Esophagus muscularis mucosa (tissue), 4 donors: ENCODE results near the gene PFN2. TPM values are rescaled to one million over a fixed set of nuclear protein-coding genes. Genes with fewer than 3 reads are reported as not detected.
"Not testable (repeated sequence)": the region's sequence is repeated elsewhere in the genome, so short reads cannot be mapped to it uniquely, and the experiment has no call there.

Experiments used
- DNase-seq: peaks from one replicate; pipeline ENCODE4 v3.0.0-alpha.2; 2017; ENCODE audit errors: extremely low spot score
- H3K27ac ChIP-seq, 4 donors: fragments of 200-600 bp; sonication (generic); replicated peaks in 1 of 4; 1 replicate in 3 of 4; 2 replicates in 1 of 4; pipeline ENCODE4 v1.5.1; 2016 to 2019; ENCODE audit warnings: mild to moderate bottlenecking in 1 of 4
- H3K27me3 ChIP-seq, 4 donors: fragments of 200-600 bp; sonication (generic); one replicate each; pipeline versions ENCODE4 v1.5.1 to v1.6.0; 2016 to 2019
- H3K36me3 ChIP-seq, 4 donors: fragments of 200-600 bp; sonication (generic); one replicate each; pipeline ENCODE4 v1.5.1; 2016 to 2019
- H3K4me1 ChIP-seq, 4 donors: fragments of 200-600 bp; sonication (generic); one replicate each; pipeline ENCODE4 v1.5.1; 2016 to 2019
- H3K4me3 ChIP-seq, 4 donors: fragments of 200-600 bp; sonication (generic); 1 replicate in 2 of 4; 2 replicates in 2 of 4; pipeline ENCODE4 v1.5.1; 2016 to 2019; ENCODE audit warnings: mild to moderate bottlenecking in 4 of 4, moderate library complexity in 1 of 4
- H3K9me3 ChIP-seq, 4 donors: fragments of 200-600 bp; sonication (generic); 1 replicate in 3 of 4; 2 replicates in 1 of 4; pipeline ENCODE4 v1.5.1; 2016 to 2019
- EP300 ChIP-seq: sonication (generic); formaldehyde crosslinking; IDR thresholded peaks from one replicate; pipeline ENCODE4 v1.6.1; 2017; ENCODE audit warnings: antibody characterized with exemption
- POLR2A ChIP-seq: fragments of 450-650 bp; IDR thresholded peaks from one replicate; pipeline ENCODE4 v1.6.1; 2017; ENCODE audit warnings: antibody characterized with exemption, moderate library complexity, mild to moderate bottlenecking, low read depth
- POLR2AphosphoS5 ChIP-seq, 2 donors: sonication (generic); formaldehyde crosslinking; IDR thresholded peaks; one replicate each; pipeline ENCODE4 v1.6.1; 2017; ENCODE audit warnings: antibody characterized with exemption in 2 of 2
- WGBS: methylation state at CpG from one replicate; pipeline ENCODE4 v1.1.5; 2018; 5-methylcytosine and 5-hydroxymethylcytosine counted together
- intact Hi-C: fragments of 100-400 bp; cut with DNase I; formaldehyde crosslinking; loops from one replicate; pipeline ENCODE4 v1.15.1; 2023
- total RNA-seq, 4 donors: library from RNA; depleted of rRNA; stranded (reverse); fragments of >200 nt; gene quantifications; one replicate each; pipeline versions ENCODE4 v1.1.0 to v1.2.1, GENCODE V29; 2016
- TF ChIP-seq, protein P1 (sequence below), 3 experiments: fragments of 200-600 bp in 2 of 3; fragments of 450-650 bp in 1 of 3; sonication (generic) in 2 of 3; IDR thresholded peaks; one replicate each; pipeline ENCODE4 v1.5.1; 2017 to 2019; ENCODE audit warnings: antibody characterized with exemption in 3 of 3, mild to moderate bottlenecking in 2 of 3, moderate library complexity in 1 of 3

Gene PFN2
- total RNA-seq, 4 donors from 2014 or later = 46.4 to 56.1 (median 50.1) TPM

DNA sequence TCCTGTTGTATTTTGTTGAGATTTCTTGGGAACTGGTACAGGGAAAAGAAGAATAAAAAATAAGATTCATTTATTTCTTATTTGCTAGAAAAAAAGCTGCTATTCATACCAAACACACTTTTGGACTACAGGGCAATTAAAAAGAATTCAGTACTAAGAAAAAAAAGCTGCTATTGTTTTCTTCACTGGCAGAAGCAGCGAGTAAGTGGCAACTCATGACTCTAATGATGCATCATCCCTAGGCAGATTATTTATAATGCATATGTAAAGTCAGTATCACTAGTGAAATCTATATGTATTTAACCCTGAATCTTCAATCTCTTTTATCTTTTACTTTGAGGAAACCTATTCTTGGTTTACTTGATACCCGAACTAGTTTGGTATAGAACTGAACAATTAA lies 15.2 kb downstream of the PFN2 start:
- no peaks in the 10 kb centered on the region for H3K9me3 ChIP-seq
- no peak overlapping the region for H3K27ac ChIP-seq
- no peak for TF ChIP-seq EP300
- no peak for TF ChIP-seq POLR2AphosphoS5 (IDR thresholded peaks at IDR 0.05)
- TF ChIP-seq POLR2A = no peak
- TF ChIP-seq, protein P1, sequence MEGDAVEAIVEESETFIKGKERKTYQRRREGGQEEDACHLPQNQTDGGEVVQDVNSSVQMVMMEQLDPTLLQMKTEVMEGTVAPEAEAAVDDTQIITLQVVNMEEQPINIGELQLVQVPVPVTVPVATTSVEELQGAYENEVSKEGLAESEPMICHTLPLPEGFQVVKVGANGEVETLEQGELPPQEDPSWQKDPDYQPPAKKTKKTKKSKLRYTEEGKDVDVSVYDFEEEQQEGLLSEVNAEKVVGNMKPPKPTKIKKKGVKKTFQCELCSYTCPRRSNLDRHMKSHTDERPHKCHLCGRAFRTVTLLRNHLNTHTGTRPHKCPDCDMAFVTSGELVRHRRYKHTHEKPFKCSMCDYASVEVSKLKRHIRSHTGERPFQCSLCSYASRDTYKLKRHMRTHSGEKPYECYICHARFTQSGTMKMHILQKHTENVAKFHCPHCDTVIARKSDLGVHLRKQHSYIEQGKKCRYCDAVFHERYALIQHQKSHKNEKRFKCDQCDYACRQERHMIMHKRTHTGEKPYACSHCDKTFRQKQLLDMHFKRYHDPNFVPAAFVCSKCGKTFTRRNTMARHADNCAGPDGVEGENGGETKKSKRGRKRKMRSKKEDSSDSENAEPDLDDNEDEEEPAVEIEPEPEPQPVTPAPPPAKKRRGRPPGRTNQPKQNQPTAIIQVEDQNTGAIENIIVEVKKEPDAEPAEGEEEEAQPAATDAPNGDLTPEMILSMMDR (IDR thresholded peaks at IDR 0.05) = no peak
- no peak for DNase-seq
- peaks cover 0 to 10% (median 0%) of the 10 kb centered on the region in 4 donors for H3K36me3 ChIP-seq
- intact Hi-C loops = no loop called here
- H3K27me3 ChIP-seq = no peaks in the 10 kb centered on the region
- H3K4me1 ChIP-seq = peaks cover 0 to 21% (median 7%) of the 10 kb centered on the region in 4 donors
- no peak overlapping the region for H3K4me3 ChIP-seq
- 82% methylated on average over 2 of the region's 2 CpGs for WGBS

DNA sequence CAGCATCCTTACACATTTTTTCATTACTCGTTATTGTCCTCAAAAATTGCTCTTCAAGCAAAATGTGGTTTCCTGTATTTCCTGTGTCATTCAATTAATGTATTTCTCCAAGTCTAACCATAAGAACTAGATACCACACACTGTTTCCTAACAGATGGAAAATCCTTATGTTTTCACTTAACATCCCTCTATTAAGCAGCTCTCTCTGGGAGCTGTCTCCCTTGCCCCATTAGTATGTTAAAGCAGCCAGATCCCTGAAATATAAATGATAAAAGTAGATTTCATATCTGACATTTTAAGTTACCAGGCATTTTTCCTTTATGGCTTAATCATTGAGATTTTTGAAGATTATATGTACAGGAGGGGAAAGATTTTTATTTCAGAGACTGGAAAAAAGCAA lies 15.9 kb downstream of the PFN2 start:
- intact Hi-C loops = no loop called here
- H3K36me3 ChIP-seq = peaks cover 0 to 7% (median 0%) of the 10 kb centered on the region in 4 donors
- WGBS = 44% methylated on average over 1 of the region's 1 CpG
- H3K9me3 ChIP-seq = no peaks in the 10 kb centered on the region
- no peak for DNase-seq
- TF ChIP-seq, protein P1 (IDR thresholded peaks at IDR 0.05) = no peak
- TF ChIP-seq POLR2A (no peak), EP300 (no peak), POLR2AphosphoS5 (IDR thresholded peaks at IDR 0.05) (no peak)
- no peak overlapping the region for H3K27ac ChIP-seq
- no peaks in the 10 kb centered on the region for H3K27me3 ChIP-seq
- peaks cover 0 to 21% (median 7%) of the 10 kb centered on the region in 4 donors for H3K4me1 ChIP-seq
- H3K4me3 ChIP-seq = no peak overlapping the region

DNA sequence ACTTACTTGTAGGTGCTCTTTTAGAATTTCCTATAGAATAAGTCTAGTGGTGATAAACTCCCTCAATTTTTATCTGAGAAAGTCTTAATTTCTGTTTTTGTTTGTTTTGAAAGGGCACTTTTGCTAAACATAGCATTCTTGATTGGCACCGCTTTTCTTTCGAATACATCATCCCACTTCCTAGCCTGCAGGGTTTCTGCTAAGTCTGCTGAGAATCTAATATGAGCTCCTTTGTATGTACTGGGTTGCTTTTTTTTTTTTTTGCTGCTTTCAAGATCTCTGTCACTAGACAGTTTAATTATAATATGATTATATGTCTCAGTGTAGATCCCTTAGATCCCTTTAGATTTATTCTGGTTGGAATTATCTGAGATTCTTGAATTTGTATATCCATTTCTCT lies 21.5 kb downstream of the PFN2 start:
- no peaks in the 10 kb centered on the region for H3K9me3 ChIP-seq
- DNase-seq = no peak
- intact Hi-C loops = no loop called here
- no peaks in the 10 kb centered on the region for H3K27me3 ChIP-seq
- WGBS = 96% methylated on average over 2 of the region's 2 CpGs
- H3K4me1 ChIP-seq = peaks cover 0 to 2% (median under 1%) of the 10 kb centered on the region in 4 donors
- H3K27ac ChIP-seq = no peak overlapping the region
- TF ChIP-seq, protein P1 (IDR thresholded peaks at IDR 0.05) = no peak
- TF ChIP-seq POLR2A (no peak), EP300 (no peak), POLR2AphosphoS5 (IDR thresholded peaks at IDR 0.05) (no peak)
- H3K36me3 ChIP-seq = peaks cover 0 to 7% (median 0%) of the 10 kb centered on the region in 4 donors
- no peak overlapping the region for H3K4me3 ChIP-seq

DNA sequence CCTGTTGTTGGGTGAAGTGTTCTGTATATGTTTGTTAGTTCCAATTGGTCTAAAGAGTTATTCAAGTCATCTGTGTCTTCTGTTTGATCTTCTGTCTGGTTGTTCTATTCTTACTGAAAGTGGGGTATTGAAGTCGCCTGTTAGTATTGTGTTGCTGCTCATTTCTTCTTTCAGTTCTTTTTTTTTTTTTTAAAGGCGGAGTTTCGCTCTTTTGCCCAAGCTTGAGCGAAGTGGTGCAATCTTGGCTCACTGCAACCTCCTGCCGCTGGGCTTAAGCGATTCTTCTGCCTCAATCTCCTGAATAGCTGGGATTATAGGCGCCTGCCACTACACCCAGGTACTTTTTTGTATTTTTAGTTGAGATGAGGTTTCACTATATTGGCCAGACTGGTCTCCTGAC lies 23.5 kb downstream of the PFN2 start:
- H3K4me3 ChIP-seq = no peak overlapping the region
- TF ChIP-seq, protein P1 (IDR thresholded peaks at IDR 0.05) = no peak
- TF ChIP-seq POLR2AphosphoS5 (IDR thresholded peaks at IDR 0.05) (no peak), EP300 (no peak), POLR2A (no peak)
- peaks cover 0 to 7% (median 0%) of the 10 kb centered on the region in 4 donors for H3K36me3 ChIP-seq
- no peak for DNase-seq
- H3K9me3 ChIP-seq = no peaks in the 10 kb centered on the region
- H3K27ac ChIP-seq = no peak overlapping the region
- whole genome bisulfite sequencing = 97% methylated on average over 7 of the region's 7 CpGs
- H3K27me3 ChIP-seq = no peaks in the 10 kb centered on the region
- intact Hi-C loops = no loop called here
- no peaks in the 10 kb centered on the region for H3K4me1 ChIP-seq

DNA sequence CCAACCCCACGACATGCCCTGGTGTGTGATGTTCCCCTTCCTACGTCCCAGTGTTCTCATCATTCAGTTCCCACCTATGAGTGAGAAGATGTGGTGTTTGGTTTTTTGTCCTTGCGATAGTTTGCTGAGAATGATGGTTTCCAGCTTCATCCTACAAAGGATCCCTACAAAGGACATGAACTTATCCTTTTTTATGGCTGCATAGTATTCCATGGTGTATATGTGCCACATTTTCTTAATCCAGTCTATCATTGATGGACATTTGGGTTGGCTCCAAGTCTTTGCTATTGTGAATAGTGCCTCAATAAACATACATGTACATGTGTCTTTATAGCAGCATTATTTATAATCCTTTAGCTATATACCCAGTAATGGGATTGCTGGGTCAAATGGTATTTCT lies 26.7 kb downstream of the PFN2 start:
- H3K27ac ChIP-seq, H3K27me3 ChIP-seq, H3K4me3 ChIP-seq, H3K4me1 ChIP-seq, DNase-seq, H3K36me3 ChIP-seq, intact Hi-C loops, H3K9me3 ChIP-seq: not testable (repeated sequence)
- 96% methylated on average over 3 of the region's 3 CpGs for WGBS
